GM12878 (cell line): ENCODE results near the gene RAP1B. TPM values are rescaled to one million over a fixed set of nuclear protein-coding genes. Genes with fewer than 3 reads are reported as not detected.

Experiments used
- ATAC-seq: fragments of 200-7000 bp; cut with Tn5 transposase; 3 replicates; pipeline ENCODE4 v1.9.1; 2020; ENCODE audit warnings: mild to moderate bottlenecking, moderate library complexity
- BruUV-seq: library from RNA; stranded (reverse); fragments of 400-500 nt; replicated peaks from 2 replicates; lab custom pipeline; 2021; lab: Mats Ljungman, UMichigan
- CTCF ChIA-PET: fragments of 300-600 bp; sonication (Branson Sonifier 250); formaldehyde crosslinking; extraction: SDS; loops from one replicate; lab custom pipeline; 2021; ENCODE audit warnings: inconsistent platforms; lab: Yijun Ruan, JAX
- POLR2A ChIA-PET: fragments of 350-600 bp; formaldehyde crosslinking; extraction: SDS; loops from one replicate; lab custom pipeline; 2021; ENCODE audit warnings: inconsistent platforms; lab: Charles Lee
- RAD21 ChIA-PET: fragments of 300-600 bp; sonication (Branson Sonifier 250); formaldehyde crosslinking; loops from one replicate; lab custom pipeline; 2023; ENCODE audit warnings: antibody characterized with exemption; ENCODE audit not compliant: unreplicated experiment; lab: Charles Lee
- SMC1A ChIA-PET: fragments of 300-600 bp; sonication (Branson Sonifier 250); formaldehyde crosslinking; loops from one replicate; lab custom pipeline; 2023; ENCODE audit not compliant: unreplicated experiment, uncharacterized antibody; lab: Charles Lee
- DNase-seq: peaks from one replicate; pipeline ENCODE4 v3.0.0-alpha.2; 2011; ENCODE audit warnings: low read depth, low spot score
- FAIRE-seq: peaks from 3 replicates; lab custom pipeline; 2011; peaks lifted over from hg19 to GRCh38; lab: Jason Lieb, UNC
- H2AFZ ChIP-seq: 2 replicates; pipeline ENCODE4 v1.6.0; 2011; ENCODE audit warnings: low read depth, low read length, control low read depth; ENCODE audit not compliant: control insufficient read depth
- H3K27ac ChIP-seq: 2 replicates; pipeline ENCODE4 v1.5.1; 2011; ENCODE audit warnings: control low read depth; ENCODE audit not compliant: control insufficient read depth, insufficient read depth
- H3K27me3 ChIP-seq, 2 experiments: replicated peaks in 1 of 2; 2 replicates each; pipeline versions ENCODE4 v1.6.0 to v1.6.1; 2011; ENCODE audit warnings: low read length in 1 of 2; ENCODE audit not compliant: control insufficient read depth in 2 of 2, insufficient read depth in 2 of 2
- H3K36me3 ChIP-seq, 2 experiments: 2 replicates each; pipeline ENCODE4 v1.5.1; 2011; ENCODE audit warnings: low read length in 1 of 2; ENCODE audit not compliant: control insufficient read depth in 2 of 2, insufficient read depth in 2 of 2
- H3K4me1 ChIP-seq: 2 replicates; pipeline ENCODE4 v1.6.1; 2011; ENCODE audit warnings: mild to moderate bottlenecking, low read length, moderate library complexity, mixed read lengths; ENCODE audit not compliant: control insufficient read depth, insufficient read depth
- H3K4me2 ChIP-seq: 2 replicates; pipeline ENCODE4 v1.6.0; 2011; ENCODE audit warnings: control low read depth; ENCODE audit not compliant: control insufficient read depth, insufficient read depth
- H3K4me3 ChIP-seq: fragments of 200-600 bp; sonication (generic); 2 replicates; pipeline ENCODE4 v1.5.1; 2016
- H3K79me2 ChIP-seq: 2 replicates; pipeline ENCODE4 v1.6.0; 2011; ENCODE audit warnings: low read length; ENCODE audit not compliant: control insufficient read depth, insufficient read depth
- H3K9ac ChIP-seq: 2 replicates; pipeline ENCODE4 v1.8.0; 2011; ENCODE audit warnings: low read length, control low read depth, mixed read lengths; ENCODE audit not compliant: control insufficient read depth, insufficient read depth
- H3K9me3 ChIP-seq: replicated peaks from 3 replicates; pipeline ENCODE4 v1.5.1; 2011; ENCODE audit warnings: mild to moderate bottlenecking, low read length; ENCODE audit not compliant: control insufficient read depth, insufficient read depth
- H4K20me1 ChIP-seq: 2 replicates; pipeline ENCODE4 v1.6.0; 2011; ENCODE audit not compliant: control insufficient read depth, insufficient read depth
- ATF2 ChIP-seq: IDR thresholded peaks from 2 replicates; pipeline ENCODE4 v1.6.1; 2012; ENCODE audit warnings: low read length, inconsistent platforms
- BRCA1 ChIP-seq: IDR thresholded peaks from 2 replicates; pipeline ENCODE4 v1.6.1; 2011; ENCODE audit warnings: low read depth, low read length, improper control_type of control experiment
- CREB1 ChIP-seq: IDR thresholded peaks from 2 replicates; pipeline ENCODE4 v1.6.1; 2012; ENCODE audit warnings: low read depth, mild to moderate bottlenecking, inconsistent platforms
- CREM ChIP-seq: IDR thresholded peaks from 2 replicates; pipeline ENCODE4 v1.6.1; 2014; ENCODE audit warnings: antibody characterized with exemption, low read depth
- GABPA ChIP-seq: IDR thresholded peaks from 2 replicates; pipeline ENCODE4 v1.6.1; 2014; ENCODE audit warnings: antibody characterized with exemption, low read depth, mild to moderate bottlenecking, inconsistent platforms
- JUNB ChIP-seq: IDR thresholded peaks from 2 replicates; pipeline ENCODE4 v1.6.1; 2016; ENCODE audit warnings: antibody characterized with exemption, mild to moderate bottlenecking
- KAT2A ChIP-seq: conservative IDR thresholded peaks from 2 replicates; pipeline ENCODE4 v1.6.1; 2011; ENCODE audit warnings: low read depth, low read length; ENCODE audit not compliant: control insufficient read depth
- MEF2A ChIP-seq: IDR thresholded peaks from 2 replicates; pipeline ENCODE4 v1.6.1; 2011; ENCODE audit warnings: low read depth, mild to moderate bottlenecking, low read length, moderate library complexity; ENCODE audit not compliant: insufficient read depth
- NFIC ChIP-seq: IDR thresholded peaks from 2 replicates; pipeline ENCODE4 v1.6.1; 2012; ENCODE audit warnings: low read depth, mild to moderate bottlenecking, inconsistent platforms, low read length, moderate library complexity
- NKRF ChIP-seq: fragments of 450-650 bp; conservative IDR thresholded peaks from 2 replicates; pipeline ENCODE4 v1.6.1; 2017; ENCODE audit warnings: mild to moderate bottlenecking, moderate library complexity
- ZSCAN29 ChIP-seq: fragments of 450-650 bp; IDR thresholded peaks from 2 replicates; pipeline ENCODE4 v1.6.1; 2017; ENCODE audit warnings: mild to moderate bottlenecking, moderate library complexity
- WGBS: methylation state at CpG from one replicate; pipeline ENCODE4 v1.1.6; 2016; ENCODE audit warnings: low lambda C conversion rate; ENCODE audit not compliant: insufficient replicate concordance, insufficient coverage; ENCODE audit errors: missing lambda C conversion rate; 5-methylcytosine and 5-hydroxymethylcytosine counted together
- in situ Hi-C: fragments of 300-500 bp; cut with MboI; formaldehyde crosslinking; loops from 9 replicates; pipeline ENCODE4 v1.14.3; 2018; ENCODE audit warnings: mixed read lengths
- intact Hi-C: fragments of 100-400 bp; cut with micrococcal nuclease; formaldehyde crosslinking; loops from one replicate; pipeline ENCODE4 v1.14.2; 2022; ENCODE audit not compliant: unreplicated experiment
- polyA plus RNA-seq, 11 experiments: library from polyadenylated mRNA; depleted of rRNA in 4 of 11; unstranded in 6 of 11; stranded (reverse) in 5 of 11; fragments of >200 nt; fragmentation: Nextera tagmentation in 4 of 11; fragmentation: Illumina TruSeq in 1 of 11; extraction: Ambion mirVana in 4 of 11; extraction: Trizol in 1 of 11; gene quantifications; 1 replicate in 1 of 11; 2 replicates in 10 of 11; pipeline versions ENCODE4 v1.2.1 to v1.2.3, GENCODE V29; 2011 to 2016; ENCODE audit warnings: inconsistent platforms in 2 of 11, missing spikeins in 2 of 11, low read depth in 1 of 11
- total RNA-seq, 4 experiments: library from RNA; depleted of rRNA in 3 of 4; stranded (reverse); fragments of >200 nt in 3 of 4; fragmentation: Illumina TruSeq in 1 of 4; extraction: Trizol in 1 of 4; gene quantifications; 2 replicates each; pipeline versions ENCODE4 v1.2.1 to v1.2.3, GENCODE V29; 2013 to 2021

RAP1B gene
- total and polyA plus RNA-seq, 10 of the 15 experiments (the other 5 are each of a cell fraction or from before 2014, with no cell fraction given), result 88.9 to 219 (median 127) TPM

GRCh38 chr12:68612202-68612601, 1.5 kb downstream of the RAP1B start:
- SMC1A ChIA-PET, result interaction anchor here (0.9 to 5.9 kb wide), 21 partner anchors 11 to 257 kb away, joined by 3 to 53 read pairs (median 6); partner anchors contain the start of gene MDM2
- peaks cover 5% of the 10 kb centered on the region; the same call in 1 of the 2 replicates for H4K20me1 ChIP-seq
- H3K9ac ChIP-seq, result peak overlapping the region; percentile 98
- H3K4me3 ChIP-seq, result peak overlapping the region; percentile 86
- TF ChIP-seq MEF2A (0 out of 2 replicates have a peak, but pooled peaks have one; percentile 10), ZSCAN29 (no peak), GABPA (0 out of 2 replicates have a peak, but pooled peaks have one; percentile 10), NFIC (peak; percentile 22; the same call in 1 of the 2 replicates), KAT2A (no peak), JUNB (peak; percentile 53; the same call in 1 of the 2 replicates), CREM (peak; percentile 27; the same call in 1 of the 2 replicates), ATF2 (0 out of 2 replicates have a peak, but pooled peaks have one; percentile 58), NKRF (0 out of 2 replicates have a peak, but pooled peaks have one; percentile 11), CREB1 (peak; percentile 62; the same call in 1 of the 2 replicates), BRCA1 (no peak)
- H3K9me3 ChIP-seq, result no peaks in the 10 kb centered on the region
- CTCF ChIA-PET, result interaction anchor here (0.9 to 2.1 kb wide), 5 partner anchors 10 to 252 kb away, joined by 3 to 11 read pairs (median 6); no protein-coding TSS in a partner anchor
- BruUV-seq, result TSS peak; percentile 56
- peak overlapping the region; percentile 98 for H3K27ac ChIP-seq
- DNase-seq, result no peak
- H3K27me3 ChIP-seq, result no peaks in the 10 kb centered on the region
- no peak overlapping the region for H2AFZ ChIP-seq
- H3K36me3 ChIP-seq, result no peaks in the 10 kb centered on the region
- FAIRE-seq, result no peak
- WGBS, result 0% methylated on average over 5 of the region's 5 CpGs
- peaks cover 4% of the 10 kb centered on the region; the same call in 1 of the 2 replicates for H3K4me1 ChIP-seq
- RAD21 ChIA-PET, result interaction anchor here (1.0 to 5.1 kb wide), 20 partner anchors 10 to 293 kb away, joined by 3 to 42 read pairs (median 5); partner anchors contain the start of genes MDM1, MDM2 and SLC35E3
- intact Hi-C loops, result loop anchor here (2.0 to 5.0 kb wide), 3 partner anchors 165 to 247 kb away; partner anchors contain the start of gene MDM2
- in situ Hi-C loops, result loop anchor here (25.0 kb wide), 1 partner anchor 250 kb away; no protein-coding TSS in a partner anchor
- peak; percentile 11 for ATAC-seq
- peaks cover 63% of the 10 kb centered on the region for H3K79me2 ChIP-seq
- H3K4me2 ChIP-seq, result peak overlapping the region; percentile 84
- POLR2A ChIA-PET, result interaction anchor here (0.6 to 2.3 kb wide), 16 partner anchors 9 to 280 kb away, joined by 3 to 13 read pairs (median 4); partner anchors contain the start of genes MDM2 and SLC35E3
